Measurements from ENCODE around the gene GPANK1. TPM values are rescaled to one million over a fixed set of nuclear protein-coding genes. Genes with fewer than 3 reads are reported as not detected.

Gene GPANK1
- total and polyA plus RNA-seq, 2 of the 13 experiments (the other 11 are each of a cell fraction or from before 2014, with no cell fraction given), result 15.4 to 22.8 TPM

DNA sequence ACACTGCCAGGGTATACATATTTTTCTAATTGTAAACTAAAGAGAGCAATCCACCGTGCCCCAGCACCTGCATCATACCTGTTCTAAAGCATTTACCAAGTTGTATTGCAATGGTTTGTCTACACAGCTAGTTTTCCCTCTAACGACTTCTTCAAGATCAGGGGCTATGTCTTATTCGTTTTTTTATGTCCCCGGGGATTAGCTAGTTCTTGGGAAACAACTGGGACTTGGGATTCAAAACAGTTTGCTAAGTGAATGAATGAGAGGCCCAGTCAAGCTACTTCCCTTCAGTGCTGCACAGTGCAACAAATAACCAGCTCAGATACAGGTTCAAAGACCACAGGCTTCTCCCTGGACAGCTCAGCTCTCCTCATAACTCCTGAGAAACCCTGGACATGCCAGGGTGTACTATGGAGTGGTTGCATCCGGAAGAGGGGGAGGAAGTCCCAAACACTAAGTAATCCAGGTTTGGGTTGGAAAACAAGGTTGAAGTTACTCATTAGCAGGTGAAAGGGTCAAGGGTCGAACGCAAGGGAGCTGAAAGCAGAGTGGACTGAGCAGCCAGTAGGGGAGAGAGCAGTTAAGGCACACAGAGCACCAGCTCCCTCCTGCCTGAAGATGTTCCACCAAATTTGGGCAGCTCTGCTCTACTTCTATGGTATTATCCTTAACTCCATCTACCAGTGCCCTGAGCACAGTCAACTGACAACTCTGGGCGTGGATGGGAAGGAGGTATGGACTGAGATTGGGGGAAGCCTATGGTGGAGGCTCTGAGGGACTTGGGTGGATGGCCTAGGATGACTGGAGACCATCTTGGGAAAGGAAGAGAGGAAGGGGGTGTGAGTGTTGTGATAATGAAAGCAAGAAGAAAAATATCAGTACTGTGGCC, 9.2 kb downstream of the GPANK1 start, which contains the start of gene APOM (continued):
- TF ChIP-seq ZNF766 (CRISPR knock-in tag; IDR thresholded peaks at IDR 0.05; ENCODE audit: borderline replicate concordance) (peak; percentile 95), ZNF605 (CRISPR knock-in tag; IDR thresholded peaks at IDR 0.05) (peak; percentile 98), ZNF660 (CRISPR knock-in tag; IDR thresholded peaks at IDR 0.05; ENCODE audit: borderline replicate concordance, low read depth) (no peak), POGK (CRISPR knock-in tag; conservative IDR thresholded peaks at IDR 0.05) (no peak), ZBTB20 (CRISPR knock-in tag; IDR thresholded peaks at IDR 0.05; ENCODE audit: borderline replicate concordance, low read depth) (peak; percentile 56), ZNF550 (CRISPR knock-in tag; IDR thresholded peaks at IDR 0.05; ENCODE audit: borderline replicate concordance) (peak; percentile 64; the same call in 1 of the 2 replicates), ZNF143 (CRISPR knock-in tag; IDR thresholded peaks at IDR 0.05) (peak; percentile 59), KIAA2018 (CRISPR knock-in tag; IDR thresholded peaks at IDR 0.05; ENCODE audit: borderline replicate concordance) (no peak), PAXIP1 (CRISPR knock-in tag; conservative IDR thresholded peaks at IDR 0.05) (peak; percentile 100), GATAD1 (CRISPR knock-in tag; IDR thresholded peaks at IDR 0.05) (peak; percentile 82), PAX8 (CRISPR knock-in tag; IDR thresholded peaks at IDR 0.05; ENCODE audit: borderline replicate concordance) (peak; percentile 96)
- TF ChIP-seq, protein P1, sequence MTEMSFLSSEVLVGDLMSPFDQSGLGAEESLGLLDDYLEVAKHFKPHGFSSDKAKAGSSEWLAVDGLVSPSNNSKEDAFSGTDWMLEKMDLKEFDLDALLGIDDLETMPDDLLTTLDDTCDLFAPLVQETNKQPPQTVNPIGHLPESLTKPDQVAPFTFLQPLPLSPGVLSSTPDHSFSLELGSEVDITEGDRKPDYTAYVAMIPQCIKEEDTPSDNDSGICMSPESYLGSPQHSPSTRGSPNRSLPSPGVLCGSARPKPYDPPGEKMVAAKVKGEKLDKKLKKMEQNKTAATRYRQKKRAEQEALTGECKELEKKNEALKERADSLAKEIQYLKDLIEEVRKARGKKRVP (CRISPR knock-in tag; IDR thresholded peaks at IDR 0.05), result peak in 1 of 2 experiments; percentile 88; a peak in 2 of 4 replicates

Measured in HepG2 (cell line).